Breast epithelium (tissue), 4 donors: ENCODE data around the gene ZSCAN1. TPM values are rescaled to one million over a fixed set of nuclear protein-coding genes. Genes with fewer than 3 reads are reported as not detected.

Experiments
- DNase-seq, 2 donors: peaks; one replicate each; pipeline ENCODE4 v3.0.0-alpha.2; 2019; ENCODE audit warnings: low spot score in 2 of 2
- H3K27ac ChIP-seq, 2 donors: fragments of 200-600 bp; sonication (generic) in 1 of 2; one replicate each; pipeline ENCODE4 v1.5.1; 2016 to 2019; ENCODE audit warnings: mild to moderate bottlenecking in 1 of 2
- H3K27me3 ChIP-seq, 2 donors: fragments of 200-600 bp; sonication (generic) in 1 of 2; one replicate each; pipeline versions ENCODE4 v1.5.1 to v1.6.0; 2017 to 2019; ENCODE audit warnings: control low read depth in 1 of 2, mild to moderate bottlenecking in 1 of 2
- H3K36me3 ChIP-seq: fragments of 200-600 bp; one replicate; pipeline ENCODE4 v1.5.1; 2019
- H3K4me1 ChIP-seq, 2 donors: fragments of 200-600 bp; sonication (generic); one replicate each; pipeline ENCODE4 v1.5.1; 2016 to 2019; ENCODE audit warnings: control low read depth in 1 of 2
- H3K4me3 ChIP-seq, 3 donors: fragments of 200-600 bp; sonication (generic); 1 replicate in 2 of 3; 2 replicates in 1 of 3; pipeline ENCODE4 v1.5.1; 2016 to 2019; ENCODE audit warnings: mild to moderate bottlenecking in 3 of 3, moderate library complexity in 2 of 3
- H3K9me3 ChIP-seq, 2 donors: fragments of 200-600 bp; sonication (generic) in 1 of 2; one replicate each; pipeline ENCODE4 v1.5.1; 2016 to 2019; ENCODE audit warnings: control low read depth in 1 of 2
- POLR2A ChIP-seq: fragments of 450-650 bp; IDR thresholded peaks from one replicate; pipeline ENCODE4 v1.6.1; 2016; ENCODE audit warnings: antibody characterized with exemption, mild to moderate bottlenecking, moderate library complexity
- POLR2AphosphoS5 ChIP-seq, 3 donors: sonication (generic); formaldehyde crosslinking; IDR thresholded peaks; one replicate each; pipeline ENCODE4 v1.6.1; 2017; ENCODE audit warnings: antibody characterized with exemption in 3 of 3
- intact Hi-C: fragments of 100-400 bp; cut with DNase I; formaldehyde crosslinking; loops from one replicate; pipeline ENCODE4 v1.15.1; 2023; ENCODE audit warnings: low total_unique reads
- total RNA-seq, 3 donors: library from RNA; depleted of rRNA; stranded (reverse); fragments of >200 nt; gene quantifications; one replicate each; pipeline ENCODE4 v1.1.0, GENCODE V29; 2016
- TF ChIP-seq, protein P1 (sequence below), 3 donors: fragments of 450-650 bp; IDR thresholded peaks; one replicate each; pipeline ENCODE4 v1.5.1; 2016 to 2017; ENCODE audit warnings: antibody characterized with exemption in 3 of 3, mild to moderate bottlenecking in 3 of 3, moderate library complexity in 3 of 3

Gene ZSCAN1
- total RNA-seq, 3 donors from 2014 or later, result 1.3 TPM; not detected in 2

DNA sequence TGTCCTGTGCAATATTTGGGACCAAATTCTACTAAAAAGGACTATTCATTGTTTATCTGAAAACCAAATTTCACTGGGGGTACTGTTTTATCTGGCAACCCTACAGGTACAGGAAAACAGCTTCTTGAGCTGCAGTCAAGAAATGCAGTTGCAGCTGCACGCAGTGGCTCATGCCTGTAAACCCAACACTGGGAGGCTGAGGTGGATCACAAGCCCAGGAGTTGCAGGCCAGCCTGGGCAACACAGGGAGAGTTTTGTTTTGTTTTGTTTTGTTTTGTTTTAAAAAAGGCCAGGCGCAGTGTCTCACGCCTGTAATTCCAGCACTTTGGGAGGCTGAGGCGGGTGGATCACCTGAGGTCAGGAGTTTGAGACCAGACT, 11.6 kb upstream of the ZSCAN1 start:
- no peak for DNase-seq
- intact Hi-C loops, result loop anchor here (10.0 kb wide), 1 partner anchor 133 kb away; the partner anchor contains the start of gene ZNF329
- H3K9me3 ChIP-seq, result peaks cover 12% of the 10 kb centered on the region in 2 donors
- peaks cover 0 to 3% of the 10 kb centered on the region in 2 donors for H3K27me3 ChIP-seq
- no peaks in the 10 kb centered on the region for H3K4me1 ChIP-seq
- H3K4me3 ChIP-seq, result no peak overlapping the region
- H3K36me3 ChIP-seq, result no peaks in the 10 kb centered on the region
- no peak overlapping the region for H3K27ac ChIP-seq
- no peak for TF ChIP-seq POLR2AphosphoS5 (IDR thresholded peaks at IDR 0.05)
- TF ChIP-seq POLR2A, result no peak
- TF ChIP-seq, protein P1, sequence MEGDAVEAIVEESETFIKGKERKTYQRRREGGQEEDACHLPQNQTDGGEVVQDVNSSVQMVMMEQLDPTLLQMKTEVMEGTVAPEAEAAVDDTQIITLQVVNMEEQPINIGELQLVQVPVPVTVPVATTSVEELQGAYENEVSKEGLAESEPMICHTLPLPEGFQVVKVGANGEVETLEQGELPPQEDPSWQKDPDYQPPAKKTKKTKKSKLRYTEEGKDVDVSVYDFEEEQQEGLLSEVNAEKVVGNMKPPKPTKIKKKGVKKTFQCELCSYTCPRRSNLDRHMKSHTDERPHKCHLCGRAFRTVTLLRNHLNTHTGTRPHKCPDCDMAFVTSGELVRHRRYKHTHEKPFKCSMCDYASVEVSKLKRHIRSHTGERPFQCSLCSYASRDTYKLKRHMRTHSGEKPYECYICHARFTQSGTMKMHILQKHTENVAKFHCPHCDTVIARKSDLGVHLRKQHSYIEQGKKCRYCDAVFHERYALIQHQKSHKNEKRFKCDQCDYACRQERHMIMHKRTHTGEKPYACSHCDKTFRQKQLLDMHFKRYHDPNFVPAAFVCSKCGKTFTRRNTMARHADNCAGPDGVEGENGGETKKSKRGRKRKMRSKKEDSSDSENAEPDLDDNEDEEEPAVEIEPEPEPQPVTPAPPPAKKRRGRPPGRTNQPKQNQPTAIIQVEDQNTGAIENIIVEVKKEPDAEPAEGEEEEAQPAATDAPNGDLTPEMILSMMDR (IDR thresholded peaks at IDR 0.05), result no peak

DNA sequence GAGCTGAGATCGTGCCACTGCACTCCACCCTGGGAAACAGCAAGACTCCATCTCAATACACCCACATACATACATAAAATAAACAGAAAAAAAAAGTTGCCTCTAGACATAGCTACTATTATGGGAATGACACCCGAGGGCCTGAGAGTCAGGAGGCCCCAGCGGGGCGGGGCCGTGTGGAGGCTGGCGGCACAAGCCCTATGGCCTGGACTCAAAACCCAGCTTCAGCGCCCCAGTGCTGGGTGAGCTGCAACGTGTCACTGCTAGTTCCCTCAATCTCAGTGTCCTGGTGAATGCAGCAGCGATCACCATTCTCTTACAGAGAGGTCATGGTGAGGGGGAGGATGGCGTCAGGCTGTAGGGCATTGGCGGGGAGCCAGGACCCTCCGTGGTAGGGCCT, 9.2 kb upstream of the ZSCAN1 start:
- TF ChIP-seq POLR2AphosphoS5 (IDR thresholded peaks at IDR 0.05), result no peak
- TF ChIP-seq, protein P1 (IDR thresholded peaks at IDR 0.05), result no peak
- TF ChIP-seq POLR2A, result no peak
- no peaks in the 10 kb centered on the region for H3K27me3 ChIP-seq
- H3K4me3 ChIP-seq, result no peak overlapping the region
- no peaks in the 10 kb centered on the region for H3K4me1 ChIP-seq
- intact Hi-C loops, result loop anchor here (10.0 kb wide), 1 partner anchor 130 kb away; the partner anchor contains the start of gene ZNF329
- H3K36me3 ChIP-seq, result no peaks in the 10 kb centered on the region
- H3K27ac ChIP-seq, result no peak overlapping the region
- no peak for DNase-seq
- H3K9me3 ChIP-seq, result peaks cover 9 to 12% of the 10 kb centered on the region in 2 donors

DNA sequence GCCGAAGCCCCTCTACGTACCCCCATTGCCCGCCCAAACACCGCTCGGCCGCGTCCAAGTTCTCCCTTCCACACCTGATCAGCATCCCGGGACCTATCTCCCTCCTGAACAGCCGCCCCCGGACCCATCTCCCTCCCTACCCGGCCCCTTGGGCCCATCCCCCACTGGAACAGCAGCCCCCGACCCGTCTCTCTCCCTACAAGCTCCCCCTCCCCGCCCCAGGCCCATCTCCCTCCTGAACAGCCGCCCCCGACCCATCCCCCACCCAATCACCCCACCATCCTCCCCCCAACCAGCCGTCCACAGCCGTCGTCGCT, 610 bp downstream of the ZSCAN1 start:
- Histone ChIP-seq H3K27me3 (peaks cover 0 to 10% of the 10 kb centered on the region in 2 donors), H3K9me3 (peaks cover 9 to 58% of the 10 kb centered on the region in 2 donors), H3K4me3 (peak overlapping the region; percentile 26 to 79 (median 66)), H3K36me3 (no peaks in the 10 kb centered on the region), H3K27ac (peak overlapping the region; percentile 70 to 77), H3K4me1 (no peaks in the 10 kb centered on the region)
- intact Hi-C loops, result no loop called here
- peak in 1 of 2 donors; percentile 25 for DNase-seq
- TF ChIP-seq POLR2A (no peak), POLR2AphosphoS5 (IDR thresholded peaks at IDR 0.05) (no peak)
- TF ChIP-seq, protein P1 (IDR thresholded peaks at IDR 0.05), result no peak

- peaks cover 0 to 10% of the 10 kb centered on the region in 2 donors for H3K27me3 ChIP-seq
- no peak overlapping the region for H3K4me3 ChIP-seq
- intact Hi-C loops, result no loop called here
- H3K27ac ChIP-seq, result no peak overlapping the region
- peaks cover 18 to 65% of the 10 kb centered on the region in 2 donors for H3K9me3 ChIP-seq
- no peak for DNase-seq
- H3K36me3 ChIP-seq, result no peaks in the 10 kb centered on the region
- H3K4me1 ChIP-seq, result no peaks in the 10 kb centered on the region
- TF ChIP-seq, protein P1 (IDR thresholded peaks at IDR 0.05), result no peak
- no peak for TF ChIP-seq POLR2A
- no peak for TF ChIP-seq POLR2AphosphoS5 (IDR thresholded peaks at IDR 0.05)
Measured at GRCh38 chr19:58035863-58036262, 2.0 kb downstream of the ZSCAN1 start.

GRCh38 chr19:58037927-58038687, 4.3 kb downstream of the ZSCAN1 start:
- peaks cover 0 to 10% of the 10 kb centered on the region in 2 donors for H3K27me3 ChIP-seq
- H3K27ac ChIP-seq, result no peak overlapping the region
- intact Hi-C loops, result no loop called here
- H3K9me3 ChIP-seq, result peaks cover 38 to 76% of the 10 kb centered on the region in 2 donors
- DNase-seq, result no peak
- H3K4me1 ChIP-seq, result no peaks in the 10 kb centered on the region
- peak overlapping the region in 1 of 3 donors; percentile 47 for H3K4me3 ChIP-seq
- no peaks in the 10 kb centered on the region for H3K36me3 ChIP-seq
- TF ChIP-seq POLR2A, result no peak
- TF ChIP-seq, protein P1 (IDR thresholded peaks at IDR 0.05), result no peak
- no peak for TF ChIP-seq POLR2AphosphoS5 (IDR thresholded peaks at IDR 0.05)
